Adipose tissue (tissue), 3 donors: Measurements from ENCODE around the gene DCDC2B. TPM values are rescaled to one million over a fixed set of nuclear protein-coding genes. Genes with fewer than 3 reads are reported as not detected.
A peak's percentile ranks its signal among the peaks of the same experiment; 100 is the strongest.
"Not testable (repeated sequence)": the region's sequence is repeated elsewhere in the genome, so short reads cannot be mapped to it uniquely, and the experiment has no call there.

Experiments used
- H3K27ac ChIP-seq: one replicate; pipeline ENCODE4 v1.5.1; 2013; ENCODE audit warnings: low read depth, low read length
- WGBS, 3 donors: extraction: QIAGEN DNeasy Blood & Tissue Kit; methylation state at CpG; one replicate each; pipeline ENCODE4 v1.1.7; 2013; 5-methylcytosine and 5-hydroxymethylcytosine counted together
- polyA plus RNA-seq, 3 donors: library from polyadenylated mRNA; stranded (reverse); fragments of 200-250 nt; gene quantifications; one replicate each; pipeline ENCODE4 v1.2.3, GENCODE V29; 2013
- donor health status: healthy with polysubstance abuse.
- donor health status: Bipolar disorder and iron deficiency.
- donor health status: healthy.

Gene DCDC2B
- polyA plus RNA-seq = not detected

GRCh38 chr1:32208891-32209328, at the start of gene DCDC2B:
TSS of gene DCDC2B (plus strand) at chr1:32209089. CDS start at chr1:32209094, 5 bp downstream.
- H3K27ac ChIP-seq = no peak within 1 kb of the TSS
- 61 to 78% (median 74%) methylated on average over 5 of the region's 5 CpGs for WGBS, 3 donors

- WGBS, 3 donors = 71 to 84% (median 74%) methylated on average over 3 of the region's 3 CpGs
- no peak overlapping the region for H3K27ac ChIP-seq
Measured at GRCh38 chr1:32159189-32159588, 49.7 kb upstream of the DCDC2B start.

GRCh38 chr1:32163405-32163804, 45.5 kb upstream of the DCDC2B start:
- no peak overlapping the region for H3K27ac ChIP-seq
- WGBS, 3 donors = 33 to 97% (median 84%) methylated on average over 2 of the region's 2 CpGs

GRCh38 chr1:32165633-32166032, 43.3 kb upstream of the DCDC2B start:
- H3K27ac ChIP-seq = not testable (repeated sequence)
- WGBS, 3 donors = 92 to 95% (median 94%) methylated on average over 10 of the region's 10 CpGs

GRCh38 chr1:32170991-32171390, 37.9 kb upstream of the DCDC2B start:
- 73 to 82% (median 76%) methylated on average over 4 of the region's 4 CpGs for WGBS, 3 donors
- no peak overlapping the region for H3K27ac ChIP-seq

- WGBS, 3 donors = 96 to 100% (median 97%) methylated on average over 1 of the region's 1 CpG
- no peak overlapping the region for H3K27ac ChIP-seq
Measured at GRCh38 chr1:32172621-32173245, 36.2 kb upstream of the DCDC2B start.

GRCh38 chr1:32178380-32179192, 30.3 kb upstream of the DCDC2B start:
- H3K27ac ChIP-seq = no peak overlapping the region
- WGBS, 3 donors = 66 to 77% (median 72%) methylated on average over 7 of the region's 7 CpGs

GRCh38 chr1:32179193-32179442, 29.8 kb upstream of the DCDC2B start:
- WGBS, 3 donors = 12 to 15% (median 13%) methylated on average over 7 of the region's 7 CpGs
- peak overlapping the region; percentile 21 for H3K27ac ChIP-seq

DNA sequence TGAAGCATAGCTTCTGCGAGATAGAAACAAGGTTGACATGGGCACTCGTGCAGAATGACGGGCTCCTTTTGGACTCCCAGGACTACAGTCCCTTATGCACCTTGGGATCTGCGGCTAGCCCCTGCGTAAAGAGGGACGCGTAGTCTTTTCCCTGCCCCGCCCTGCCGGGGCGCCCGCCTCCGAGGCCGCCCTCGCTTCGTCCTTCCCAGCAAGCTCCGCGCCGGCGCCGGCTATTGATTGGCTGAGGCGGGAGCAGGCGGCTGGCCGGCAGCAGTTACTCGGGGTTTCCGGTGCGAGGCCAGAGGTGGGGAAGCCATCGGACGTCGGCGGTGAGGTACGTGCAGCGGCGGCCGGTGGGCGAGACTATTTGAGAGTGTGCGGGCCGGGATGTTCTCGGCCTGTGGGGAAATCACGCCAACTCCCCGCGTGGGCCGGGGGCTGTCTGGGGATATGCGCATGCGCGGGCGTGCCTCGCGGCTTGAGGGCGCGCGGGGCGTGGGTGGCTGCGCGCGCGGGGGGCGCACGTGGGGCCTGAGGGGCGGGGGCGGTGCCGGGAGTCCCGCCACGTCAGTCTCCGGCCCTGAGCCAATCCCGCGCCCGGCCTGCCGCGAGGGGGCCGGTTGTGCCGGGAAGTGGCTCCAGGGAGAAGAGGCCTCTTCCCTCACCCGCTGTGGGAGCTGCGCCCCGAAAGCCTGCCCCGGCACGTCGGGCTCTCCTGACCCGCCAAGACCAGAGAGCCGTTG, 29.3 kb upstream of the DCDC2B start, which contains the start of gene TXLNA:
TSS of gene TXLNA (plus strand) at position 233 of the 743 bp plus-strand sequence. CDS start 671 bp downstream, outside the sequence.
- WGBS, 3 donors = 0 to 1% (median 1%) methylated on average over 76 to 79 of the region's 79 CpGs
- peak within 1 kb of the TSS; percentile 86 for H3K27ac ChIP-seq

- WGBS, 3 donors = 5 to 8% (median 5%) methylated on average over 36 of the region's 36 CpGs
Measured at GRCh38 chr1:32180186-32181060, 28.5 kb upstream of the DCDC2B start.

DNA sequence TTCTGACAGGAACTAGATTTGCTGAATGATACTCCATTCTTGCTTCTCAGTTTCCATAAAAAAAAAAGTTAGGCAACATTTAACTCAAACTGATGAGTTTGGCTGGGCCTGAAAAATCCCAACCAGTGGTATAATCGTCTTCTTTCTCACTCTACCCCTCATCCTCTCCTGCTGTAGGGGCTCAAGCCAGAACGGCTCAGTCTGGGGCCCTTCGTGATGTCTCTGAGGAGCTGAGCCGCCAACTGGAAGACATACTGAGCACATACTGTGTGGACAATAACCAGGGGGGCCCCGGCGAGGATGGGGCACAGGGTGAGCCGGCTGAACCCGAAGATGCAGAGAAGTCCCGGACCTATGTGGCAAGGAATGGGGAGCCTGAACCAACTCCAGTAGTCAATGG, 27.8 kb upstream of the DCDC2B start:
- H3K27ac ChIP-seq = no peak overlapping the region
- WGBS, 3 donors = 65 to 75% (median 71%) methylated on average over 9 of the region's 9 CpGs

More at GRCh38 chr1:32180186-32181060, 28.5 kb upstream of the DCDC2B start:
- peak overlapping the region; percentile 86 for H3K27ac ChIP-seq

DNA sequence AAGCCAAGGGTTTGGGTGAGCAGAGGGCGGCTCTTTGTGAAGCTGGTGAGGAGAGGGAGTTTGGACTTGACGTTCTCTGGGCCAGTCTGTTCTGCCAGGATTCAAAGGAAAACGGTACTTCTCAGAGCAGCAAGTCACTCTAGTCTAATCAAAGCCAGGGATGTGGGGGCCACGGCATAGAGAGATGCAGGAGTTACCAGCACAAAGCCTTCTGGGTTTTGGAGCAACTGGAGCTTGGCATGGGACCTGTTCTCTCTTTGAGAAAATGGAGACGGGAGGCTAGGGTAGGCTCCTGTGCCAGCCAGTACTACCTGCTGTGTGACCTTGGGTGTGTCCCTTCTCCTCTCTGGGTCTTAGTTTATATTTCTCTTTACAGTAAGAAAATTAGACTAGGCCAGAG, 27.3 kb upstream of the DCDC2B start:
- no peak overlapping the region for H3K27ac ChIP-seq
- 69 to 86% (median 82%) methylated on average over 5 of the region's 5 CpGs for WGBS, 3 donors

GRCh38 chr1:32182060-32182459, 26.8 kb upstream of the DCDC2B start:
- WGBS, 3 donors = 79 to 93% (median 81%) methylated on average over 6 of the region's 6 CpGs
- H3K27ac ChIP-seq = no peak overlapping the region

DNA sequence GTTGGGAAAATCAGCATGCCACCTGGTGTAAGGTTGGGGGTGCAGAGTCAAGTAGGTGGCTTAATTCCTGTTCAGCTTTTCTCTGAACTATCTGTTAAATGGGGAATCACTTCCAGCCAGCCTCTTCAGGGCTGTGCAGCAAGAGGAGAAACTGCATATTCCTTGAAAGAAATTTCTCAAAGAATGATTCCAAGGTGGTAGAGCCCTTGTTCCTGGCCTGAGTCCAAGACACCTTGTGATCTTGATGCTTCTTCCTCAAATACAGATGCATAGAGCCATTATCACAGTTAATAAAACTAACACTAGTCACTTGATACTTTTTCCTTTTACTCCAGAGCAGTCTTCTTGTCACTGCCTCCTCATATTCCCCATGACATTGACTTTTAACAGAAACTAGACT, 24.2 kb upstream of the DCDC2B start:
- H3K27ac ChIP-seq = no peak overlapping the region

DNA sequence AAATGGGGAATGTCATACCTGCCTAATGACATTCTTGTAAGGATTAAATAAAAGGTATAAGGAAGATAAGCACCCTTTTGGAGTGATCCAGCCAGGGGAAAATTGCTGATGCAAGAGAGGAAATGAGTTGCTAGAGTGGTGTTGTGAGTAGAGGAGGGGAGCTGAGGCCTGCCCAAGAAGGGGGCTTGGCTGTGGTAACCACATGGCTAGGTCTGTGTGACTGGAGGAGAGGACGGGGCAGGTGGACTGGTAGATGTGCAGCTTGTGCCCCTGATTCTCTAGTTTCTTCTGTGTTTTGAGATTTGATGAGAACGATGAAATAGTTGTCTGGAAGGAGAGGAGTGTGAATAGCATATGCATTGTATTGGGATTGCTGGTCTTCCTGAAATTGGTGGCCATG, 22.8 kb upstream of the DCDC2B start:
- H3K27ac ChIP-seq = no peak overlapping the region
- WGBS, 3 donors = 77 to 95% (median 87%) methylated on average over 2 of the region's 2 CpGs

DNA sequence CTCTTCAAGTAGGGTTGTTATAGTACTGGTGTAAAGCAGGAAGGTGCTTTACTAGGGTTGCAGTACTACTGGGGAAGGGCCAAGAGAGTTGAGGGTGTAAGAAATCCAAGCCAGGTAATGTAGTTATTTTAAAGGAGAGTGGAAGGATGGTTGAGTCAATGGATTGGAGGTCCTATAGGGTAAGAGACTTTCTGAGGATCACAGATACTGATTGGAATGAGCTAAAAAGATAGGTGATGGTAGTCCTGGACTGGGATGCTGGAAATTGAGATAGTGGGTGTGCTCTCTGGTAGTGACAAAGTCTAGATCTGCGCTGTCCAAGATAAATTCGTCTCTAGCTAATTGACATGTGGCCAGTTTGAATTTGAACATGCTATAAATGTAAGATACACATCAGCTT, 22.4 kb upstream of the DCDC2B start:
- no peak overlapping the region for H3K27ac ChIP-seq
- WGBS, 3 donors = 79 to 97% (median 96%) methylated on average over 2 of the region's 2 CpGs

DNA sequence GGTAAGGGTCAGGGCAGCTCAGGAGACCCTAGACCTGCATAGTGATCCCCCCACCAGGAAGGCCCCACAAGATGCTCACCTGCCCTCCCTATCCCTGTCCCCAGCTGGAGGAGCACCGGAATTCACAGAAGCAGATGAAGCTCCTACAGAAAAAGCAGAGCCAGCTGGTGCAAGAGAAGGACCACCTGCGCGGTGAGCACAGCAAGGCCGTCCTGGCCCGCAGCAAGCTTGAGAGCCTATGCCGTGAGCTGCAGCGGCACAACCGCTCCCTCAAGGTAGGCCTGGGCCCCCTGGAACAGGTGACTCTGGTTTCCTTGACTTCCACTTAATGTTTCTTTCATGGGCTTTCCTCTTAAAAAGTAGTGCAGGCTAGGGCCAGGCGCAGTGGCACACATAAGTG, 21.0 kb upstream of the DCDC2B start:
- 96 to 99% (median 97%) methylated on average over 9 of the region's 9 CpGs for WGBS, 3 donors
- no peak overlapping the region for H3K27ac ChIP-seq

DNA sequence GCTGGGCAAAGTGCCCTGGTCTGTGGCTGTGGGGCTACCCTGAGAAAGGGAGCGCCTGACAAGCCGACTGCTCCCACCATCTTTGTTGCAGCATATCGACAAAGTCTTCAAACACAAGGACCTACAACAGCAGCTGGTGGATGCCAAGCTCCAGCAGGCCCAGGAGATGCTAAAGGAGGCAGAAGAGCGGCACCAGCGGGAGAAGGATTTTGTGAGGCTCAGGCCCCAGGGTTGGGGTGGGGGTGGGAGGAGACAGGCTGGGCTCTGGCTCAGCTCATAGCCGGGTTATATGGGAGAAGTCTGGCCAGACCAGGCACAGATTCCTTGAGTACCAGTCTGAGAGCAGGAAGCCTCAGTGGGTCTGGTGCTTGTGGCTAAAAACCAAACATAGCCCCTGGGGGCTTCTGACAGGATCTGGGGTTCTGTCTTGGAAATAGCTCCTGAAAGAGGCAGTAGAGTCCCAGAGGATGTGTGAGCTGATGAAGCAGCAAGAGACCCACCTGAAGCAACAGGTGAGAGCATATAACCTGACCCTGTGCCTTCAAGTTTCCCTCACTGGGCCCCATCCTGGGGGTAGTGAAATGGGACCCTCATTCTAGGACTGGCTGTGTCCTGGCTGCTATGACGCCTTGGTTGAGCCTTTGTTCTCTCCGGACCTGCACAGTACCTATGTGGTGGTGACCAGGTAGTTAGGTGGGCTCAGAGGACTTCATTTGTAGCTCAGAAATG, 16.5 kb upstream of the DCDC2B start:
- WGBS, 3 donors = 93 to 97% (median 94%) methylated on average over 8 of the region's 8 CpGs
- H3K27ac ChIP-seq = no peak overlapping the region
